Epidermal melanocyte (primary cell): ENCODE measurements around the gene COA1.
"Not testable (repeated sequence)": the region's sequence is repeated elsewhere in the genome, so short reads cannot be mapped to it uniquely, and the experiment has no call there.

ENCODE experiments used
- DNase-seq: peaks from one replicate; pipeline ENCODE4 v3.0.0; 2011; ENCODE audit warnings: low spot score; ENCODE audit not compliant: insufficient read length

The COA1 gene

GRCh38 chr7:43632746-43633145 lies 96.6 kb downstream of the COA1 start:
- DNase-seq = no peak

GRCh38 chr7:43631559-43631958 lies 97.8 kb downstream of the COA1 start:
- no peak for DNase-seq

GRCh38 chr7:43630482-43630881 lies 98.8 kb downstream of the COA1 start:
- no peak for DNase-seq

- DNase-seq = no peak
These were observed 99.5 kb downstream of the COA1 start for GRCh38 chr7:43629857-43630256.

- DNase-seq = no peak
These were observed 100.9 kb downstream of the COA1 start for GRCh38 chr7:43628431-43628830.

- not testable (repeated sequence) for DNase-seq
These were observed 101.5 kb downstream of the COA1 start for GRCh38 chr7:43627798-43628197.

GRCh38 chr7:43626695-43627094 lies 102.6 kb downstream of the COA1 start:
- no peak for DNase-seq

- DNase-seq = no peak
These were observed 103.3 kb downstream of the COA1 start for GRCh38 chr7:43625980-43626379.

GRCh38 chr7:43625453-43625852 lies 103.9 kb downstream of the COA1 start:
- no peak for DNase-seq

GRCh38 chr7:43624156-43624555 lies 105.2 kb downstream of the COA1 start:
- no peak for DNase-seq

GRCh38 chr7:43621729-43622448 lies 107.4 kb downstream of the COA1 start:
- DNase-seq = no peak

- no peak for DNase-seq
These were observed 109.9 kb downstream of the COA1 start for GRCh38 chr7:43619213-43620012.

- DNase-seq = no peak
These were observed 111.2 kb downstream of the COA1 start for GRCh38 chr7:43618073-43618472.

GRCh38 chr7:43616977-43617376 lies 112.3 kb downstream of the COA1 start:
- no peak for DNase-seq

- DNase-seq = no peak
These were observed 113.7 kb downstream of the COA1 start for GRCh38 chr7:43615558-43616145.

GRCh38 chr7:43612599-43613589 lies 116.4 kb downstream of the COA1 start:
- DNase-seq = no peak

GRCh38 chr7:43612128-43612527 lies 117.2 kb downstream of the COA1 start:
- no peak for DNase-seq

- no peak for DNase-seq
These were observed 120.2 kb downstream of the COA1 start for GRCh38 chr7:43609097-43609496.

GRCh38 chr7:43604251-43604650 lies 125.1 kb downstream of the COA1 start:
- DNase-seq = no peak

- DNase-seq = no peak
These were observed 127.1 kb downstream of the COA1 start for GRCh38 chr7:43602256-43602655.

GRCh38 chr7:43600056-43600455 lies 129.3 kb downstream of the COA1 start:
- no peak for DNase-seq
